IMR-90 (cell line): ENCODE measurements around the gene MPZL3. TPM values are rescaled to one million over a fixed set of nuclear protein-coding genes. Genes with fewer than 3 reads are reported as not detected.

Experiments
- ATAC-seq: fragments of 200-7000 bp; cut with Tn5 transposase; 2 replicates; pipeline ENCODE4 v1.9.1; 2020; ENCODE audit warnings: low read depth, mild to moderate bottlenecking, moderate library complexity
- BruUV-seq: library from RNA; stranded (reverse); fragments of 400-500 nt; replicated peaks from 2 replicates; lab custom pipeline; 2021; lab: Mats Ljungman, UMichigan
- CTCF ChIA-PET: fragments of 300-600 bp; formaldehyde crosslinking; extraction: SDS; loops from one replicate; lab custom pipeline; 2021; ENCODE audit warnings: antibody characterized with exemption; lab: Yijun Ruan, JAX
- POLR2A ChIA-PET: fragments of 300-600 bp; sonication (Branson Sonifier 250); formaldehyde crosslinking; loops from one replicate; lab custom pipeline; 2022; ENCODE audit warnings: antibody characterized with exemption; ENCODE audit not compliant: unreplicated experiment; lab: Charles Lee
- DNase-seq: peaks from one replicate; pipeline ENCODE4 v3.0.0; 2013
- H2AFZ ChIP-seq: replicated peaks from 2 replicates; pipeline ENCODE3; 2013; ENCODE audit warnings: low read length, mild to moderate bottlenecking; ENCODE audit not compliant: poor library complexity
- H2AK5ac ChIP-seq: 2 replicates; pipeline ENCODE4 v1.6.1; 2013; ENCODE audit warnings: low read depth, low read length, inconsistent platforms
- H2AK9ac ChIP-seq: replicated peaks from 2 replicates; pipeline ENCODE3; 2013; ENCODE audit warnings: mild to moderate bottlenecking, low read depth, low read length, moderate library complexity; ENCODE audit not compliant: poor library complexity
- H2BK120ac ChIP-seq: 2 replicates; pipeline ENCODE4 v1.6.1; 2013; ENCODE audit warnings: low read depth, low read length, inconsistent platforms
- H2BK15ac ChIP-seq: 3 replicates; pipeline ENCODE4 v1.6.1; 2013; ENCODE audit warnings: low read depth, low read length, inconsistent platforms
- H2BK20ac ChIP-seq: 2 replicates; pipeline ENCODE4 v1.6.1; 2013; ENCODE audit warnings: low read depth, mild to moderate bottlenecking, inconsistent platforms, low read length, moderate library complexity
- H2BK5ac ChIP-seq: 2 replicates; pipeline ENCODE4 v1.6.1; 2013; ENCODE audit warnings: mild to moderate bottlenecking, low read depth, low read length, inconsistent platforms; ENCODE audit not compliant: poor library complexity, severe bottlenecking
- H3K14ac ChIP-seq: replicated peaks from 2 replicates; pipeline ENCODE4 v1.6.1; 2013; ENCODE audit warnings: low read depth, low read length, inconsistent platforms
- H3K18ac ChIP-seq: 2 replicates; pipeline ENCODE4 v1.6.1; 2013; ENCODE audit warnings: low read depth, low read length, control low read depth
- H3K23ac ChIP-seq: 2 replicates; pipeline ENCODE4 v1.6.1; 2013; ENCODE audit warnings: low read depth, low read length, inconsistent platforms
- H3K27ac ChIP-seq: 2 replicates; pipeline ENCODE4 v1.5.1; 2013; ENCODE audit warnings: mild to moderate bottlenecking, control low read depth, low read length; ENCODE audit not compliant: insufficient read depth
- H3K27me3 ChIP-seq: 2 replicates; pipeline ENCODE4 v1.6.1; 2013; ENCODE audit warnings: low read length; ENCODE audit not compliant: control insufficient read depth, insufficient read depth
- H3K36me3 ChIP-seq: 2 replicates; pipeline ENCODE4 v1.6.1; 2013; ENCODE audit warnings: low read length, mixed read lengths; ENCODE audit not compliant: control insufficient read depth, insufficient read depth
- H3K4ac ChIP-seq: 2 replicates; pipeline ENCODE4 v1.6.1; 2013; ENCODE audit warnings: low read depth, low read length, inconsistent platforms
- H3K4me1 ChIP-seq: 2 replicates; pipeline ENCODE4 v1.6.1; 2013; ENCODE audit warnings: low read length, mixed read lengths; ENCODE audit not compliant: control insufficient read depth, insufficient read depth
- H3K4me2 ChIP-seq: 2 replicates; pipeline ENCODE4 v1.6.1; 2013; ENCODE audit warnings: low read depth, mild to moderate bottlenecking, control low read depth, low read length, moderate library complexity
- H3K4me3 ChIP-seq: 2 replicates; pipeline ENCODE4 v1.5.1; 2013; ENCODE audit warnings: low read depth, mild to moderate bottlenecking, control low read depth, low read length, moderate library complexity; ENCODE audit not compliant: insufficient read depth
- H3K56ac ChIP-seq: 2 replicates; pipeline ENCODE4 v1.6.1; 2013; ENCODE audit warnings: low read length, inconsistent platforms; ENCODE audit not compliant: insufficient read depth; ENCODE audit errors: extremely low read depth
- H3K79me1 ChIP-seq, 2 experiments: 2 replicates each; pipeline ENCODE4 v1.6.1; 2013; ENCODE audit warnings: low read length in 2 of 2, inconsistent platforms in 1 of 2, low read depth in 1 of 2
- H3K9ac ChIP-seq: 2 replicates; pipeline ENCODE4 v1.6.1; 2013; ENCODE audit warnings: low read depth, low read length, control low read depth
- H3K9me1 ChIP-seq: 2 replicates; pipeline ENCODE4 v1.6.1; 2013; ENCODE audit warnings: low read length, inconsistent platforms; ENCODE audit not compliant: insufficient read depth
- H3K9me3 ChIP-seq: 2 replicates; pipeline ENCODE4 v1.6.1; 2013; ENCODE audit warnings: low read length; ENCODE audit not compliant: control insufficient read depth, insufficient read depth
- H4K20me1 ChIP-seq: 2 replicates; pipeline ENCODE4 v1.6.1; 2013; ENCODE audit warnings: low read length, inconsistent platforms; ENCODE audit not compliant: insufficient read depth
- H4K5ac ChIP-seq: 2 replicates; pipeline ENCODE4 v1.6.1; 2013; ENCODE audit warnings: mild to moderate bottlenecking, low read depth, low read length, control low read depth
- H4K8ac ChIP-seq, 2 experiments: 2 replicates each; pipeline ENCODE4 v1.6.1; 2013; ENCODE audit warnings: low read depth in 2 of 2, low read length in 2 of 2, control low read depth in 1 of 2, inconsistent platforms in 1 of 2
- H4K91ac ChIP-seq: 2 replicates; pipeline ENCODE4 v1.6.1; 2013; ENCODE audit warnings: low read depth, low read length, inconsistent platforms; ENCODE audit not compliant: insufficient read depth
- CHD1 ChIP-seq: IDR thresholded peaks from 2 replicates; pipeline ENCODE4 v1.6.1; 2012; ENCODE audit warnings: low read depth, low read length, improper control_type of control experiment
- FOS ChIP-seq: fragments of 150-350 bp; IDR thresholded peaks from 2 replicates; pipeline ENCODE4 v1.6.1; 2016; ENCODE audit warnings: low read depth, low read length
- NFE2L2 ChIP-seq: fragments of 150-350 bp; IDR thresholded peaks from 2 replicates; pipeline ENCODE4 v1.6.1; 2016; ENCODE audit warnings: low read depth, mild to moderate bottlenecking, low read length
- RAD21 ChIP-seq: IDR thresholded peaks from 2 replicates; pipeline ENCODE4 v1.6.1; 2012; ENCODE audit warnings: low read length, improper control_type of control experiment
- RCOR1 ChIP-seq: IDR thresholded peaks from 2 replicates; pipeline ENCODE4 v1.6.1; 2012; ENCODE audit warnings: mild to moderate bottlenecking, low read length, improper control_type of control experiment; ENCODE audit not compliant: insufficient replicate concordance
- SMC3 ChIP-seq: fragments of 150-350 bp; IDR thresholded peaks from 2 replicates; pipeline ENCODE4 v1.6.1; 2016; ENCODE audit warnings: low read depth, mild to moderate bottlenecking, antibody characterized with exemption, low read length, moderate library complexity
- WGBS, 2 experiments: methylation state at CpG; one replicate each; pipeline versions ENCODE4 v1.1.5 to v1.1.7; 2013; ENCODE audit warnings: missing lambda C conversion rate in 2 of 2; ENCODE audit not compliant: insufficient read length in 1 of 2; ENCODE audit errors: extremely low coverage in 2 of 2; 5-methylcytosine and 5-hydroxymethylcytosine counted together
- dilution Hi-C: fragments of 300-500 bp; cut with HindIII; formaldehyde crosslinking; loops from one replicate; pipeline ENCODE4 v1.14.3; 2018; ENCODE audit warnings: low sequenced_read_pairs; ENCODE audit not compliant: unreplicated experiment
- in situ Hi-C: fragments of 300-500 bp; cut with MboI; formaldehyde crosslinking; loops from 3 replicates; pipeline ENCODE4 v1.14.3; 2019; ENCODE audit warnings: low sequenced_read_pairs, inconsistent platforms, mixed read lengths
- intact Hi-C: fragments of 100-400 bp; cut with micrococcal nuclease; formaldehyde crosslinking; loops from 2 replicates; pipeline ENCODE4 v1.10.0; 2022
- polyA plus RNA-seq, 3 experiments: library from polyadenylated mRNA; depleted of rRNA; stranded (reverse); fragments of >200 nt; gene quantifications; 2 replicates each; pipeline ENCODE4 v1.2.3, GENCODE V29; 2012; ENCODE audit warnings: low replicate concordance in 1 of 3
- total RNA-seq: library from RNA; depleted of rRNA; stranded (reverse); fragments of >200 nt; gene quantifications from 2 replicates; pipeline ENCODE4 v1.2.3, GENCODE V29; 2012

The MPZL3 gene
- total and polyA plus RNA-seq, 2 of the 4 experiments (the other 2 are of a cell fraction): 0.15 to 0.36 TPM

DNA sequence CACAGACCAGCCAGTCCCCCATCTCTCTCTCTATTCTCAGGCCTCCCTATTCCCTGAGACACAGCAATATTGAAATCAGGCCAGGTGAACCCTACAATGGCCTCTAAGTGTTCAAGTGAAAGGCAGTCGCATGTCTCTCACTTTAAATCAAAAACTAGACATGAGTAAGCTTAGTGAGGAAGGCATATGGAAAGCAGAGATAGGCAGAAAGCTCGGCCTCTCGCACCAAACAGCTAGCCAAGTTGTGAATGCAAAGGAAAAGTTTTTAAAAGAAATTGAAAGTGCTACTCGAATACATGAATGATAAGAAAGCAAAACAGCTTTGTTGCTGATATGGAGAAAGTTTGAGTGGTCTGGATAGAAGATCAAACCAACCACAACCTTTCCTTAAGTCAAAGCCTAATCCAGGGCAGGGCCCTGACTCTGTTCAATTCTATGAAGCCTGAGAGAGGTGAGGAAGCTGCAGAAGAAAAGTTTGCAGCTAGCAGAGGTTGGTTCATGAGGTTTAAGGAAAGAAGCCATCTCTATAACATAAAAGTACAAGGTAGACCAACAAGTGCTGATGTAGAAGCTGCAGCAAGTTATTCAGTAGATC is 31.7 kb upstream of the MPZL3 start:
- POLR2A ChIA-PET: no interaction called here

More for the DNA sequence above, 31.7 kb upstream of the MPZL3 start:
- H2AK9ac ChIP-seq: no peak overlapping the region
- H3K79me1 ChIP-seq: no peaks in the 10 kb centered on the region
- no peak overlapping the region for H2AK5ac ChIP-seq
- no peak overlapping the region for H2AFZ ChIP-seq
- no peak overlapping the region for H2BK120ac ChIP-seq
- no peaks in the 10 kb centered on the region for H3K9me3 ChIP-seq
- H4K8ac ChIP-seq: no peak overlapping the region
- no peak overlapping the region for H3K4ac ChIP-seq
- no peak overlapping the region for H3K4me3 ChIP-seq
- CTCF ChIA-PET: no interaction called here
- H3K18ac ChIP-seq: no peak overlapping the region
- intact Hi-C loops (no loop called here), dilution Hi-C loops (no loop called here), in situ Hi-C loops (no loop called here)
- TF ChIP-seq SMC3 (no peak), RCOR1 (no peak), CHD1 (no peak), RAD21 (no peak), FOS (no peak), NFE2L2 (no peak)
- no TSS peak for BruUV-seq
- H4K91ac ChIP-seq: no peak overlapping the region
- no peaks in the 10 kb centered on the region for H3K27me3 ChIP-seq
- ATAC-seq (no peak), DNase-seq (no peak)
- no peak overlapping the region for H3K4me2 ChIP-seq
- no peak overlapping the region for H3K23ac ChIP-seq
- no peak overlapping the region for H2BK5ac ChIP-seq
- no peak overlapping the region for H3K27ac ChIP-seq
- H4K5ac ChIP-seq: no peak overlapping the region
- no peaks in the 10 kb centered on the region for H3K36me3 ChIP-seq
- H3K14ac ChIP-seq: no peak overlapping the region
- no peak overlapping the region for H3K9ac ChIP-seq
- H2BK20ac ChIP-seq: no peak overlapping the region
- H4K20me1 ChIP-seq: no peaks in the 10 kb centered on the region
- no peak overlapping the region for H3K56ac ChIP-seq
- no CpG with 5 or more reads among the region's 4 CpGs for WGBS, 2 experiments
- no peaks in the 10 kb centered on the region for H3K4me1 ChIP-seq
- H2BK15ac ChIP-seq: no peak overlapping the region
- no peaks in the 10 kb centered on the region for H3K9me1 ChIP-seq
